Activated naive CD8-positive, alpha-beta T cell treated with anti-CD3 and anti-CD28 coated beads, Interleukin-2, amount 10 ng/mL, durations not matched to agents 7 days and 5 days (primary cell): Measurements from ENCODE around the gene POLR3C. TPM values are rescaled to one million over a fixed set of nuclear protein-coding genes. Genes with fewer than 3 reads are reported as not detected.

ENCODE experiments used
- ATAC-seq: fragments of 150-1000 bp; cut with Tn5 transposase; one replicate; pipeline ENCODE4 v1.10.0; 2021; ENCODE audit warnings: low read depth, moderate library complexity
- POLR2A ChIA-PET: fragments of 350-600 bp; sonication (Branson Sonifier 250); formaldehyde crosslinking; loops from one replicate; lab custom pipeline; 2021; ENCODE audit warnings: antibody characterized with exemption; lab: Charles Lee
- DNase-seq: peaks from one replicate; pipeline ENCODE4 v3.0.0; 2021
- H3K27ac Mint-ChIP-seq: one replicate; pipeline ENCODE4 v1.8.0; 2022; ENCODE audit warnings: mild to moderate bottlenecking, mixed read lengths
- H3K27me3 Mint-ChIP-seq: one replicate; pipeline ENCODE4 v1.8.0; 2022; ENCODE audit warnings: mild to moderate bottlenecking, moderate library complexity, mixed read lengths
- H3K36me3 Mint-ChIP-seq: one replicate; pipeline ENCODE4 v1.8.0; 2021; ENCODE audit warnings: mild to moderate bottlenecking, mixed read lengths
- H3K4me1 Mint-ChIP-seq: one replicate; pipeline ENCODE4 v1.8.0; 2021; ENCODE audit warnings: mixed read lengths
- H3K4me3 Mint-ChIP-seq: one replicate; pipeline ENCODE4 v1.8.0; 2022; ENCODE audit warnings: mild to moderate bottlenecking, moderate library complexity, mixed read lengths
- H3K9me3 Mint-ChIP-seq: one replicate; pipeline ENCODE4 v1.8.0; 2021; ENCODE audit warnings: mixed read lengths
- total RNA-seq, 2 experiments: library from RNA; stranded (reverse); gene quantifications; one replicate each; pipeline ENCODE4 v1.2.3, GENCODE V29; 2021

The POLR3C gene
- total RNA-seq, 2 experiments from 2014 or later: 34.6 to 35.1 TPM

DNA sequence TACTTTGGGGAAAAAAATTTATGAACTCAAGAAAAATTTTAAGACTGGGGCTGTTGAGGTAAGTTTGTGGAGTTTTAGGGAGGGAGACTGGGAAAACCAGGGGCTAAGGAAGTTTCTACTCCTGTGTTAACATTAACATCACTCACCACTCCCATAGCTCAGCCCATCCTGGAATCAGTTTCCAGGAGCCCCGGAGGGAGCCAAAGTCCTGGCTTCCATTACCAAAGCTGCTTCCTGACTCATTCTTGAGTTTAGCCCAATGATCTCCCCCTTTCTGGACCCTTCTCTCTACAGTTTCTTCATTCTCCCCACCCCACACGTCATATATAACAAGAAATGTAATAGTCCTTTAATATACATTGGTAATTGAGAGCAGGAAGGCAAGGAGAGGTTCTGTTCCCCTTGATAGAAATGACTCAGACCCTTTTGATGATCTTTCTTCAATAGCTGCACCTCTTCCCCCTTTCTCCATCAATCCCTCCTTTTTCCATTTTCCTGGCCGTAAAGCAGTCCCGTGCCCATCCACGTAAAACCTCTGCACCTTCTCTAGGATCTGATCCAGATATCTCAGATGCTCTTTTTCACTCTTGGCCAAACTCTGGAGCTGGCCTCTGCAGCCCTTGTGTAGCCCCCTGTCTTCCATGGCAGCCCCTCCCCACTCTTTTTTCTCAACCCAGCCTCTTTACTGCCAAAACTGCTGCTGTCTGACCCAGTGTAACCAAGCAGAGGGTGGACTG lies 39.5 kb downstream of the POLR3C start:
- Mint-ChIP-seq H3K36me3 (no peaks in the 10 kb centered on the region), H3K27ac (no peak overlapping the region), H3K27me3 (peaks cover 11% of the 10 kb centered on the region), H3K4me3 (no peak overlapping the region), H3K9me3 (no peaks in the 10 kb centered on the region), H3K4me1 (peaks cover 5% of the 10 kb centered on the region)
- ATAC-seq (no peak), DNase-seq (no peak)
- POLR2A ChIA-PET: no interaction called here

DNA sequence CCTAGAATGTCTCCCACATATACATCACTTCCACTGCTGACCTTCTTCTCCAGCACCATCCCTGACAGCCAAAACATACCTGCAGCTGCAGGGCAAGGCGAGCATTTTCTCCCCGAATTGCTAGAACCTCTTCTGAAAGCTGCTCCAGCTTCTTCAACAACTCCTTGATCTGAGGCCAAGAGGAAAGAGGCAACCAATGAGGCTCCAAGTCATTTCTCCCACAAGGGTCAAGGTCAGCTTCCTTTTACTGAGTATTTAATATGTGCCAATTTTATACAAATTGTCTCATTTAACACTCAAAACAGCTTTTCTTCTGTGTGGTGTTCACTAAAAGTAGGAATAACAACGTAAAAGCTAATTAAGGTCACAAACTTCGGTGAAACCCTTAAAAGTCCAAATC lies 44.2 kb downstream of the POLR3C start:
- Mint-ChIP-seq H3K27ac (no peak overlapping the region), H3K9me3 (no peaks in the 10 kb centered on the region), H3K27me3 (peaks cover 19% of the 10 kb centered on the region), H3K4me3 (no peak overlapping the region), H3K4me1 (peaks cover 14% of the 10 kb centered on the region), H3K36me3 (peaks cover 2% of the 10 kb centered on the region)
- POLR2A ChIA-PET: no interaction called here
- ATAC-seq: no peak
- DNase-seq: no peak

DNA sequence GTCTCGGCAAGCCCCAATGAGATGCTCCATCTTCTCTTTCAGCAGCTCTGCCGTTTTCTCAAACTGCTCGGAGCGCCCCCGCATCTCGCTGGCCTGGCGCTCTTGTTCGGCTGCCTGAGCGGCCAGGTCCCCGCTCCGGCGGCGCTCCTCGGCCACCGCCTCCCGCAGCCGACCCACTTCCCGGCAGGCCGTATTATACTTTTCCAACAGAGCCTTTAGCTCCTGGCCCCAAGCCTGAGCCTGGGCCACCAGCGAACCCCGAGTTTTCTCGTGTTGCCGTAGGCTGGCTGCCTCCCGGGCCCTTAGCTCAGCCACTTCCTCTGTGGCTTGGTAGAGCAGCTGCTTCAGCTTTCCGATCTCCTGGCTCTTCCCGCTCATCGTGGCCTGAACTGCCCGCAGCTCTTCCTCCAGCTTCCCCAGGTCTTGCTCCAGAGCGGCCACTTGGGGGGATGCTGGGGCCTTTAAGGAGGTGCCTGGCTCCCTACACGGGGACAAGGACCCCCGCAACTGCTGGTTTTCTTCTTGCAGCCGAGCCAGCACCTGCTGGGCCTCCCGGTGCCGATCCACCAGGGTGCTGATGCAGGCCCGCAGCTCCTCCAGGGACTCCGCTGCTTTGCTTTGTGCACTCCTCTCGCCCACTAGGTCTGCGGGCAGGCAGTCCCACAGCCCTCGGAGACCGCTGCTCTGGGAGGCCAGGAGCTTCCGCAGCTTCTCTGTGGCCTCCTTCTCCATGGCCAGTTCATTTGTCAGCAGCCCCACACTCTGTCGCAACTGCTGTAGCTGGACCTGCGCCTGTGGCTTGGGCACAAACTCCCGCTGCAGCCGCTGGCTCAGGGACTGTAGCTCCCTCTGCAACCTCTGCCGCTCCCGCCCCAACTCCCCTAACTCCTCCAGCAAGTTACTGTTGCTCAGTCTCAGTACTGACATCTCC lies 48.3 kb downstream of the POLR3C start:
- peak overlapping the region; percentile 83 for H3K4me3 Mint-ChIP-seq
- ATAC-seq: peak; percentile 91
- DNase-seq: peak; percentile 69
- H3K4me1 Mint-ChIP-seq: peaks cover 14% of the 10 kb centered on the region
- H3K36me3 Mint-ChIP-seq: peaks cover 2% of the 10 kb centered on the region
- POLR2A ChIA-PET: interaction anchor here (0.6 to 6.2 kb wide), 10 partner anchors 8 to 107 kb away, joined by 3 to 35 read pairs (median 4); partner anchors contain the start of genes ANKRD35, NUDT17, PEX11B and PIAS3
- H3K27ac Mint-ChIP-seq: peak overlapping the region; percentile 84
- H3K9me3 Mint-ChIP-seq: no peaks in the 10 kb centered on the region
- H3K27me3 Mint-ChIP-seq: peaks cover 34% of the 10 kb centered on the region

DNA sequence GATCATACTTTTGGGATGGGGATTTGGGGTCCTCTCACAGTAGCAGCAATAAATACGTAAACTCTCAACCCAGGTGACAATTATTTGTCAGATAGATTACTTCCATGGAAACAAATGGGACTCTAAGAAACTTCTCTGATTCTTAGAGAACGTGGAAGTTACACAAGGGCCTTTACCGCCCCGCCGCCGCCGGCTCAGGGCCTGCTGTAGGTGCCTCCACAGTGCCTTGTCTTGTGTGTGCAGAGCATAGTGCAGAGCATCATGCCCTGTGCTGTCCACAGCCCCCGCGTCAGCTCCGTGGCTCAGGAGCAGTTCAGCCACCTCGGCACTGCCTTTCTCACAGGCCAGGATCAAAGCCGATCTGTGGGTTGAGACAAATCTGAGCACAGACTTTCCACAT lies 50.6 kb downstream of the POLR3C start:
- no peak overlapping the region for H3K27ac Mint-ChIP-seq
- no peak overlapping the region for H3K4me3 Mint-ChIP-seq
- POLR2A ChIA-PET: interaction anchor here (6.2 kb wide), 1 partner anchor 15 kb away, joined by 35 read pairs; the partner anchor contains the start of gene PIAS3

GRCh38 chr1:145877923-145878486 lies 54.0 kb downstream of the POLR3C start:
- Mint-ChIP-seq H3K4me1 (peaks cover 6% of the 10 kb centered on the region), H3K27me3 (peaks cover 36% of the 10 kb centered on the region), H3K9me3 (no peaks in the 10 kb centered on the region), H3K27ac (no peak overlapping the region), H3K4me3 (no peak overlapping the region), H3K36me3 (no peaks in the 10 kb centered on the region)
- no peak for ATAC-seq
- no peak for DNase-seq
- POLR2A ChIA-PET: no interaction called here

More for the DNA sequence above, 50.6 kb downstream of the POLR3C start:
- H3K36me3 Mint-ChIP-seq: peaks cover 2% of the 10 kb centered on the region
- no peak for DNase-seq
- peaks cover 19% of the 10 kb centered on the region for H3K4me1 Mint-ChIP-seq
- H3K9me3 Mint-ChIP-seq: no peaks in the 10 kb centered on the region
- no peak for ATAC-seq
- H3K27me3 Mint-ChIP-seq: peaks cover 42% of the 10 kb centered on the region

- Mint-ChIP-seq H3K4me1 (peaks cover 5% of the 10 kb centered on the region), H3K9me3 (no peaks in the 10 kb centered on the region), H3K36me3 (no peaks in the 10 kb centered on the region), H3K27ac (no peak overlapping the region), H3K27me3 (peaks cover 36% of the 10 kb centered on the region), H3K4me3 (no peak overlapping the region)
- POLR2A ChIA-PET: interaction anchor here (2.5 kb wide), 1 partner anchor 19 kb away, joined by 9 read pairs; the partner anchor contains the start of gene PIAS3
- ATAC-seq (no peak), DNase-seq (no peak)
Measured at GRCh38 chr1:145878724-145879123, 54.7 kb downstream of the POLR3C start.

DNA sequence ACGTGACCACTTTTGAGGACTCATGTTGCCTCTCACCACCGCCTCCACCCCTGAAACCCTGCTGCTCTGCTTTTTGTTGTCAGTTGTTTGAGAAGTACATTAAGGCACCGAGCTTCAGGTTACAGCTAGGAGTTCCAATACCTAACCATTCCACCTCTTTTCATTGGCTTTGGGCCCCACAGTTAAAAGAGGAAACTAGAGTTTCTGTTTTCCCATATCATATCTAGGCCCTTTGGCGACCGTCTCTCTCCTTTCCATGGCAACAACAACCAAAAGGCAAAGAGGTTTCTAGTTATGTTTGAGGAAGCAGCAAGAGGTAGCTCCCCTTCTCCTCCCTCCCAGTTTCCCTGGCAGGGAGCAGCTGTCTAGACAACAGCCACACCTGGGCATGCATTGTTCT lies 55.8 kb downstream of the POLR3C start:
- no peaks in the 10 kb centered on the region for H3K9me3 Mint-ChIP-seq
- H3K4me3 Mint-ChIP-seq: no peak overlapping the region
- DNase-seq (no peak), ATAC-seq (no peak)
- POLR2A ChIA-PET: interaction anchor here (1.3 to 2.5 kb wide), 2 partner anchors 8 to 20 kb away, joined by 3 to 9 read pairs; partner anchors contain the start of gene PIAS3
- peaks cover 41% of the 10 kb centered on the region for H3K27me3 Mint-ChIP-seq
- no peaks in the 10 kb centered on the region for H3K36me3 Mint-ChIP-seq
- H3K27ac Mint-ChIP-seq: no peak overlapping the region
- H3K4me1 Mint-ChIP-seq: peaks cover 7% of the 10 kb centered on the region

GRCh38 chr1:145884675-145885074 lies 60.7 kb downstream of the POLR3C start:
- Mint-ChIP-seq H3K36me3 (no peaks in the 10 kb centered on the region), H3K4me1 (peaks cover 15% of the 10 kb centered on the region), H3K9me3 (no peaks in the 10 kb centered on the region), H3K4me3 (peak overlapping the region; percentile 83), H3K27ac (no peak overlapping the region), H3K27me3 (peaks cover 26% of the 10 kb centered on the region)
- ATAC-seq (no peak), DNase-seq (no peak)
- POLR2A ChIA-PET: interaction anchor here (1.3 kb wide), 1 partner anchor 26 kb away, joined by 5 read pairs; the partner anchor contains the start of gene PIAS3

DNA sequence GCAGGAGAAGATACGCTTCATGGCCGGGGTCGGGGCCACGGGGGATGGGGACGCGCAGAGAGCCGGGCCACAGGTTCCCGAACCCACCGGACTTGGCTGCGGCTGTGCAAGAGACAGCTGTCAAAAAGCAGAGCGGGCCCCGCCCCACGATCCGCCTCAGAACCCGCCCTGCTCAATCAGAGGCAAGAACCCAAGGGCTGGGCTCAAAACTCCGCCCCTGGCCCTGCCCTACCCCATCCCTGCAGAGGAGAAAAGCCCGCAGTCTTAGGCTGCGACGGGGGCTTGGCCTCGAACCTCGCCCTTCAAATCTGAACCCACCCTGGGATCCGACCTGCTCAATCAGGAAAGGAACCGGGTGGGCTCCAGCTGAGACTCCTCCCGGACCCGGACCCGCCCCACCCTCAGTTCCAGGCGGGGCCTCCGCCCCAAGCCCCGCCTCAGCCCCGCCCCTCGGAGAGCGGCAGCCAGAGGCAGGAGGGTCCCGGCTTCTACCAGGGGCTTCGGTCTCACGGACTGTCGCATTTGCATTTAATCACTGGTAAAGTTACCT lies 61.8 kb downstream of the POLR3C start, which contains the start of gene ANKRD35:
TSS of gene ANKRD35 (minus strand) at position 129 of the 550 bp plus-strand sequence. CDS start at position 21, 108 bp downstream.
- DNase-seq (peak; percentile 91), ATAC-seq (peak; percentile 100)
- no peaks in the 10 kb centered on the region for H3K36me3 Mint-ChIP-seq
- peak within 1 kb of the TSS; percentile 83 for H3K4me3 Mint-ChIP-seq
- H3K9me3 Mint-ChIP-seq: no peaks in the 10 kb centered on the region
- peaks cover 13% of the 10 kb centered on the region for H3K4me1 Mint-ChIP-seq
- peaks cover 26% of the 10 kb centered on the region for H3K27me3 Mint-ChIP-seq
- POLR2A ChIA-PET: interaction anchor here (0.6 to 2.4 kb wide), 4 partner anchors 14 to 41 kb away, joined by 3 to 12 read pairs (median 4); partner anchors contain the start of genes NUDT17, PIAS3 and RBM8A
- no peak within 1 kb of the TSS for H3K27ac Mint-ChIP-seq

- POLR2A ChIA-PET: interaction anchor here (0.6 to 2.4 kb wide), 2 partner anchors 21 to 27 kb away, joined by 4 to 12 read pairs; partner anchors contain the start of gene PIAS3
- Mint-ChIP-seq H3K27me3 (peaks cover 26% of the 10 kb centered on the region), H3K4me1 (peaks cover 13% of the 10 kb centered on the region), H3K36me3 (no peaks in the 10 kb centered on the region), H3K9me3 (no peaks in the 10 kb centered on the region), H3K4me3 (peak overlapping the region; percentile 83), H3K27ac (no peak overlapping the region)
- ATAC-seq (no peak), DNase-seq (no peak)
Measured at GRCh38 chr1:145886390-145886789, 62.4 kb downstream of the POLR3C start.

GRCh38 chr1:145886816-145887215 lies 62.8 kb downstream of the POLR3C start:
- POLR2A ChIA-PET: interaction anchor here (0.6 to 2.4 kb wide), 2 partner anchors 21 to 28 kb away, joined by 4 to 12 read pairs; partner anchors contain the start of gene PIAS3
- H3K4me1 Mint-ChIP-seq: peaks cover 13% of the 10 kb centered on the region

DNA sequence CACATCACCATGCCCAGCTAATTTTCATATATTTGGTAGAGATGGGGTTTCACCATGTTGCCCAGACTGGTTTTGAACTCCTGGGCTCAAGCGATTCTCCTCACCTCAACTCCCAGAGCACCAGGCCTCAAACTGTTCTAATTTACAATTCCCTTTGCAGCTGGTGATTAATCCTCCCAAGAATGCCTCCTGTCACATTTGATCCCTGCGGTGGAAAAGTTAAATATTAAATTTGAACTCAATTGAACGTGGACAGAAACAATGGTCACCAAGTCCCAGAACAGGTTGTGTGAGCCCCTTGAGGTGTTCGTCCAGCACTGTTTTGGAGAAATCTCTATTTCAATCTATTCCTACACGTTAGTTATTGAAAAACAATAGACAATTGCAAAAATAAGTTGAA lies 63.6 kb downstream of the POLR3C start:
- Mint-ChIP-seq H3K9me3 (no peaks in the 10 kb centered on the region), H3K4me3 (no peak overlapping the region), H3K27me3 (peaks cover 26% of the 10 kb centered on the region), H3K27ac (no peak overlapping the region), H3K4me1 (peaks cover 13% of the 10 kb centered on the region), H3K36me3 (no peaks in the 10 kb centered on the region)
- DNase-seq (no peak), ATAC-seq (no peak)
- POLR2A ChIA-PET: interaction anchor here (1.6 kb wide), 1 partner anchor 28 kb away, joined by 7 read pairs; the partner anchor contains the start of gene PIAS3

More at GRCh38 chr1:145886816-145887215, 62.8 kb downstream of the POLR3C start:
- Mint-ChIP-seq H3K27ac (no peak overlapping the region), H3K27me3 (peaks cover 26% of the 10 kb centered on the region), H3K36me3 (no peaks in the 10 kb centered on the region), H3K9me3 (no peaks in the 10 kb centered on the region), H3K4me3 (peak overlapping the region; percentile 70)
- DNase-seq (no peak), ATAC-seq (no peak)
